SK-N-SH (cell line): Measurements from ENCODE around the gene PIH1D2. TPM values are rescaled to one million over a fixed set of nuclear protein-coding genes. Genes with fewer than 3 reads are reported as not detected.

Experiments
- polyA plus RNA-seq, 3 experiments: library from polyadenylated mRNA; depleted of rRNA; stranded (reverse); fragments of >200 nt; gene quantifications; 2 replicates each; pipeline ENCODE4 v1.2.3, GENCODE V29; 2012
- small RNA-seq, 7 experiments: library from RNA; depleted of rRNA; stranded (forward); fragments of <200 nt; gene quantifications; one replicate each; pipeline ENCODE3, GENCODE V24; 2012

The PIH1D2 gene
- polyA plus RNA-seq, 1 of the 3 experiments (the other 2 are of a cell fraction) = 0.97 TPM

Small RNAs within 50 kb of the gene (small RNA-seq; reads per million reads assigned to genes)
- gene AP000907.3 = 0 reads per million in 7 experiments
- 0 to 0.06 (median 0) reads per million in 7 experiments for gene RNU6-893P

Other genes with a start within 250 kb of the PIH1D2 start
- gene ALG9, start 202.4 kb downstream of the PIH1D2 start, polyA plus RNA-seq (2012; rRNA removed) = 17.9 and 23.4 TPM in 2 replicates
- 2.8 and 3.2 TPM in 2 replicates for gene FDXACB1, start 194.9 kb downstream of the PIH1D2 start, polyA plus RNA-seq (2012; rRNA removed)
- gene CFAP68, start 194.5 kb downstream of the PIH1D2 start, polyA plus RNA-seq (2012; rRNA removed) = 36.7 and 61.2 TPM in 2 replicates
- 0.92 and 1.5 TPM in 2 replicates for gene CRYAB, start 162.2 kb downstream of the PIH1D2 start, polyA plus RNA-seq (2012; rRNA removed)
- not detected in 2 replicates for gene HSPB2, start 161.3 kb downstream of the PIH1D2 start, polyA plus RNA-seq (2012; rRNA removed)
- not detected in 2 replicates for gene C11orf52, start 155.1 kb downstream of the PIH1D2 start, polyA plus RNA-seq (2012; rRNA removed)
- gene DIXDC1, start 136.7 kb downstream of the PIH1D2 start, polyA plus RNA-seq (2012; rRNA removed) = 5.3 and 6.8 TPM in 2 replicates
- gene DLAT, start 48.6 kb downstream of the PIH1D2 start, polyA plus RNA-seq (2012; rRNA removed) = 14.4 and 17.8 TPM in 2 replicates
- 9.2 and 13.1 TPM in 2 replicates for gene NKAPD1, start 282 bp upstream of the PIH1D2 start, polyA plus RNA-seq (2012; rRNA removed)
- gene TIMM8B, start 12.7 kb upstream of the PIH1D2 start, polyA plus RNA-seq (2012; rRNA removed) = 156 and 188 TPM in 2 replicates
- gene SDHD, start 12.9 kb upstream of the PIH1D2 start, polyA plus RNA-seq (2012; rRNA removed) = 169 and 192 TPM in 2 replicates
- gene IL18, start 90.1 kb upstream of the PIH1D2 start, polyA plus RNA-seq (2012; rRNA removed) = 0.28 TPM in 1 of 2 replicates, not detected in the other
- gene TEX12, start 93.4 kb upstream of the PIH1D2 start, polyA plus RNA-seq (2012; rRNA removed) = 0.15 TPM in 1 of 2 replicates, not detected in the other
- 0.87 and 1.2 TPM in 2 replicates for gene BCO2, start 101.5 kb upstream of the PIH1D2 start, polyA plus RNA-seq (2012; rRNA removed)
- gene PTS, start 152.4 kb upstream of the PIH1D2 start, polyA plus RNA-seq (2012; rRNA removed) = 50.0 and 54.0 TPM in 2 replicates
- not detected in 2 replicates for gene PLET1, start 186.8 kb upstream of the PIH1D2 start, polyA plus RNA-seq (2012; rRNA removed)